Erythroblast (primary cell): Measurements from ENCODE around the gene P2RY6.

Experiments
- GATA1 ChIP-seq: IDR thresholded peaks from 2 replicates; pipeline ENCODE4 v1.6.1; 2011; ENCODE audit warnings: low read depth, mild to moderate bottlenecking, control low read depth, low read length, moderate library complexity
- POLR2A ChIP-seq: IDR thresholded peaks from 2 replicates; pipeline ENCODE4 v1.6.1; 2011; ENCODE audit warnings: mild to moderate bottlenecking, low read length

GRCh38 chr11:73310661-73311393 lies 38.7 kb downstream of the P2RY6 start:
- TF ChIP-seq POLR2A (no peak), GATA1 (no peak)
